GM23248 (cell line): ENCODE results near the gene PMFBP1. TPM values are rescaled to one million over a fixed set of nuclear protein-coding genes. Genes with fewer than 3 reads are reported as not detected.

Source experiments
- DNase-seq: peaks from one replicate; pipeline ENCODE4 v3.0.0-alpha.2; 2015
- H2AFZ ChIP-seq: fragments of 200-600 bp; sonication (generic); 2 replicates; pipeline ENCODE4 v1.6.1; 2016; ENCODE audit warnings: antibody characterized with exemption
- H3F3A ChIP-seq: fragments of 200-600 bp; sonication (generic); 2 replicates; pipeline ENCODE4 v1.6.1; 2016; ENCODE audit warnings: mild to moderate bottlenecking, antibody characterized with exemption, mixed run types; ENCODE audit not compliant: insufficient read depth
- H3K27ac ChIP-seq: fragments of 200-600 bp; sonication (generic); 2 replicates; pipeline ENCODE4 v1.5.1; 2016; ENCODE audit warnings: mild to moderate bottlenecking
- H3K27me3 ChIP-seq: fragments of 200-600 bp; sonication (generic); replicated peaks from 2 replicates; pipeline ENCODE4 v1.6.1; 2016; ENCODE audit warnings: mild to moderate bottlenecking; ENCODE audit not compliant: insufficient read depth
- H3K36me3 ChIP-seq: fragments of 200-600 bp; sonication (generic); 2 replicates; pipeline ENCODE4 v1.6.1; 2016; ENCODE audit warnings: low read depth, mild to moderate bottlenecking
- H3K4me1 ChIP-seq: fragments of 200-600 bp; sonication (generic); 2 replicates; pipeline ENCODE4 v1.6.1; 2016; ENCODE audit warnings: mild to moderate bottlenecking; ENCODE audit not compliant: insufficient read depth
- H3K4me2 ChIP-seq: fragments of 200-600 bp; sonication (generic); one replicate; pipeline ENCODE4 v1.6.1; 2016; ENCODE audit warnings: mild to moderate bottlenecking; ENCODE audit not compliant: unreplicated experiment
- H3K4me3 ChIP-seq: fragments of 200-600 bp; sonication (generic); 2 replicates; pipeline ENCODE4 v1.5.1; 2016; ENCODE audit warnings: mild to moderate bottlenecking
- H3K79me2 ChIP-seq: fragments of 200-600 bp; sonication (generic); 2 replicates; pipeline ENCODE4 v1.6.1; 2016; ENCODE audit warnings: mild to moderate bottlenecking; ENCODE audit not compliant: insufficient read depth
- H3K9ac ChIP-seq: fragments of 200-600 bp; sonication (generic); 2 replicates; pipeline ENCODE4 v1.6.1; 2016; ENCODE audit warnings: mild to moderate bottlenecking
- H3K9me2 ChIP-seq: fragments of 200-600 bp; sonication (generic); 2 replicates; pipeline ENCODE4 v1.6.1; 2016; ENCODE audit warnings: mixed run types, mild to moderate bottlenecking, moderate library complexity; ENCODE audit not compliant: insufficient read depth
- H3K9me3 ChIP-seq: fragments of 200-600 bp; sonication (generic); one replicate; pipeline ENCODE4 v1.6.1; 2017; ENCODE audit warnings: low read depth
- H4K20me1 ChIP-seq: fragments of 200-600 bp; sonication (generic); 2 replicates; pipeline ENCODE4 v1.6.0; 2016; ENCODE audit not compliant: insufficient read depth
- EZH2 ChIP-seq: fragments of 200-600 bp; sonication (generic); IDR thresholded peaks from 2 replicates; pipeline ENCODE4 v1.6.1; 2018; ENCODE audit warnings: antibody characterized with exemption, mild to moderate bottlenecking; ENCODE audit not compliant: insufficient read depth, poor library complexity, severe bottlenecking
- EZH2phosphoT487 ChIP-seq: fragments of 200-600 bp; sonication (generic); IDR thresholded peaks from 2 replicates; pipeline ENCODE4 v1.6.1; 2018; ENCODE audit warnings: antibody characterized with exemption, moderate library complexity, mild to moderate bottlenecking, low read depth; ENCODE audit not compliant: insufficient read depth
- WGBS, 2 experiments: methylation state at CpG; one replicate each; pipeline ENCODE4 v1.1.6; 2015 to 2017; ENCODE audit warnings: low lambda C conversion rate in 2 of 2, low coverage in 1 of 2; ENCODE audit errors: missing lambda C conversion rate in 2 of 2; 5-methylcytosine and 5-hydroxymethylcytosine counted together
- in situ Hi-C: fragments of 300-500 bp; cut with MboI; formaldehyde crosslinking; loops from 2 replicates; pipeline ENCODE4 v1.15.0; 2020
- polyA plus RNA-seq: library from polyadenylated mRNA; unstranded; fragments of >200 nt; fragmentation: Nextera tagmentation; extraction: Ambion mirVana; gene quantifications from 2 replicates; pipeline ENCODE4 v1.2.1, GENCODE V29; 2016
- total RNA-seq: library from RNA; depleted of rRNA; stranded (reverse); fragments of >200 nt; shearing (Covaris generic); gene quantifications from 2 replicates; pipeline ENCODE4 v1.2.3, GENCODE V29; 2014

Gene PMFBP1
- total and polyA plus RNA-seq, 2 experiments from 2014 or later = not detected

GRCh38 chr16:72169708-72170107 is 2.2 kb downstream of the PMFBP1 start:
- Histone ChIP-seq H3K9me2 (0 out of 2 replicates have a peak, but pooled peaks cover 7% of the 10 kb centered on the region), H3K36me3 (no peaks in the 10 kb centered on the region), H3K79me2 (no peaks in the 10 kb centered on the region), H3K9ac (no peak overlapping the region), H3K9me3 (no peaks in the 10 kb centered on the region), H3K4me1 (no peaks in the 10 kb centered on the region), H3F3A (no peaks in the 10 kb centered on the region), H3K27ac (no peak overlapping the region), H4K20me1 (no peaks in the 10 kb centered on the region), H2AFZ (no peak overlapping the region), H3K27me3 (no peaks in the 10 kb centered on the region), H3K4me3 (no peak overlapping the region), H3K4me2 (no peak overlapping the region)
- in situ Hi-C loops = no loop called here
- TF ChIP-seq EZH2 (no peak), EZH2phosphoT487 (no peak)
- 18 to 22% methylated on average over 1 of the region's 1 CpG for WGBS, 2 experiments
- DNase-seq = no peak

GRCh38 chr16:72168365-72168764 is 3.6 kb downstream of the PMFBP1 start:
- TF ChIP-seq EZH2phosphoT487 = no peak
- TF ChIP-seq EZH2 = no peak
- H2AFZ ChIP-seq = no peak overlapping the region
- H3K27me3 ChIP-seq = no peaks in the 10 kb centered on the region
- no peak for DNase-seq
- H3K9me2 ChIP-seq = 0 out of 2 replicates have a peak, but pooled peaks cover 7% of the 10 kb centered on the region
- 55 to 60% methylated on average over 2 of the region's 2 CpGs for WGBS, 2 experiments
- in situ Hi-C loops = no loop called here
- no peaks in the 10 kb centered on the region for H3K36me3 ChIP-seq
- H3K4me3 ChIP-seq = no peak overlapping the region
- H3K79me2 ChIP-seq = no peaks in the 10 kb centered on the region
- no peak overlapping the region for H3K27ac ChIP-seq
- no peak overlapping the region for H3K9ac ChIP-seq
- no peaks in the 10 kb centered on the region for H3F3A ChIP-seq
- no peaks in the 10 kb centered on the region for H3K4me1 ChIP-seq
- H3K4me2 ChIP-seq = no peak overlapping the region
- H3K9me3 ChIP-seq = no peaks in the 10 kb centered on the region
- H4K20me1 ChIP-seq = no peaks in the 10 kb centered on the region

GRCh38 chr16:72166954-72167561 is 4.9 kb downstream of the PMFBP1 start:
- H3K9ac ChIP-seq = no peak overlapping the region
- H3K4me1 ChIP-seq = no peaks in the 10 kb centered on the region
- H3K9me3 ChIP-seq = no peaks in the 10 kb centered on the region
- no peak overlapping the region for H3K4me2 ChIP-seq
- H3K79me2 ChIP-seq = no peaks in the 10 kb centered on the region
- DNase-seq = no peak
- 45% methylated on average over 6 of the region's 6 CpGs for WGBS, 2 experiments
- in situ Hi-C loops = no loop called here
- no peaks in the 10 kb centered on the region for H3K27me3 ChIP-seq
- H4K20me1 ChIP-seq = no peaks in the 10 kb centered on the region
- TF ChIP-seq EZH2 (no peak), EZH2phosphoT487 (no peak)
- no peak overlapping the region for H2AFZ ChIP-seq
- H3K9me2 ChIP-seq = 0 out of 2 replicates have a peak, but pooled peaks cover 7% of the 10 kb centered on the region
- H3K36me3 ChIP-seq = no peaks in the 10 kb centered on the region
- H3K4me3 ChIP-seq = no peak overlapping the region
- no peak overlapping the region for H3K27ac ChIP-seq
- H3F3A ChIP-seq = no peaks in the 10 kb centered on the region

- 0 out of 2 replicates have a peak, but pooled peaks cover 7% of the 10 kb centered on the region for H3K9me2 ChIP-seq
- no peak for TF ChIP-seq EZH2phosphoT487
- no peak for TF ChIP-seq EZH2
- no peak for DNase-seq
- H3K27ac ChIP-seq = no peak overlapping the region
- no peak overlapping the region for H3K4me3 ChIP-seq
- H3K27me3 ChIP-seq = no peaks in the 10 kb centered on the region
- no peak overlapping the region for H3K4me2 ChIP-seq
- no peaks in the 10 kb centered on the region for H3K79me2 ChIP-seq
- no peaks in the 10 kb centered on the region for H3K9me3 ChIP-seq
- H3K4me1 ChIP-seq = no peaks in the 10 kb centered on the region
- H2AFZ ChIP-seq = no peak overlapping the region
- H3K9ac ChIP-seq = no peak overlapping the region
- 57 to 60% methylated on average over 2 of the region's 2 CpGs for WGBS, 2 experiments
- in situ Hi-C loops = no loop called here
- no peaks in the 10 kb centered on the region for H3F3A ChIP-seq
- H3K36me3 ChIP-seq = no peaks in the 10 kb centered on the region
- no peaks in the 10 kb centered on the region for H4K20me1 ChIP-seq
Observed at GRCh38 chr16:72166151-72166550, 5.8 kb downstream of the PMFBP1 start.
